ENCODE results near the gene KLF7. TPM values are rescaled to one million over a fixed set of nuclear protein-coding genes. Genes with fewer than 3 reads are reported as not detected.

The KLF7 gene
- total and polyA plus RNA-seq, 7 donors: 1.1 to 13.5 (median 5.4) TPM

GRCh38 chr2:207067473-207067872, 98.3 kb downstream of the KLF7 start:
- Histone ChIP-seq H3K27me3 (ENCODE audit: insufficient read depth in 3 of 3, low read length in 2 of 3) (no peaks in the 10 kb centered on the region), H3K4me3 (no peak overlapping the region), H3K36me3 (ENCODE audit: insufficient read depth in 1 of 2, low read depth in 1 of 2) (no peaks in the 10 kb centered on the region), H3K27ac (no peak overlapping the region), H3K4me1 (no peaks in the 10 kb centered on the region), H3K9me3 (no peaks in the 10 kb centered on the region)
- DNase-seq (no peak), ATAC-seq (no peak)
- 43 to 62% (median 62%) methylated on average over 5 of the region's 5 CpGs for WGBS, 3 donors
- no peak for TF ChIP-seq CTCF (IDR thresholded peaks at IDR 0.05)
- intact Hi-C loops (cut with DNase I): no loop called here

- Histone ChIP-seq H3K9me3 (no peaks in the 10 kb centered on the region), H3K27ac (no peak overlapping the region), H3K27me3 (ENCODE audit: insufficient read depth in 3 of 3, low read length in 2 of 3) (no peaks in the 10 kb centered on the region), H3K36me3 (ENCODE audit: insufficient read depth in 1 of 2, low read depth in 1 of 2) (no peaks in the 10 kb centered on the region), H3K4me1 (no peaks in the 10 kb centered on the region), H3K4me3 (no peak overlapping the region)
- no peak for TF ChIP-seq CTCF (IDR thresholded peaks at IDR 0.05)
- DNase-seq (no peak), ATAC-seq (no peak)
- intact Hi-C loops (cut with DNase I): no loop called here
- WGBS, 3 donors: 31 to 32% (median 32%) methylated on average over 3 of the region's 3 CpGs
Measured at GRCh38 chr2:207066791-207067460, 98.8 kb downstream of the KLF7 start.

- no peak for ATAC-seq
Measured at GRCh38 chr2:207066166-207066565, 99.6 kb downstream of the KLF7 start.

GRCh38 chr2:207064128-207064690, 101.5 kb downstream of the KLF7 start:
- no peak overlapping the region for H3K4me3 ChIP-seq
- no peaks in the 10 kb centered on the region for H3K27me3 ChIP-seq (ENCODE audit: insufficient read depth in 3 of 3, low read length in 2 of 3)
- no peak for ATAC-seq
- intact Hi-C loops (cut with DNase I): no loop called here
- H3K27ac ChIP-seq: no peak overlapping the region
- WGBS, 3 donors: 74 to 82% (median 78%) methylated on average over 11 of the region's 11 CpGs
- no peaks in the 10 kb centered on the region for H3K4me1 ChIP-seq
- no peak for TF ChIP-seq CTCF (IDR thresholded peaks at IDR 0.05)
- H3K9me3 ChIP-seq: no peaks in the 10 kb centered on the region
- no peaks in the 10 kb centered on the region for H3K36me3 ChIP-seq (ENCODE audit: insufficient read depth in 1 of 2, low read depth in 1 of 2)
- DNase-seq: no peak

More at GRCh38 chr2:207066166-207066565, 99.6 kb downstream of the KLF7 start:
- H3K27ac ChIP-seq: no peak overlapping the region
- intact Hi-C loops (cut with DNase I): no loop called here
- no peaks in the 10 kb centered on the region for H3K36me3 ChIP-seq (ENCODE audit: insufficient read depth in 1 of 2, low read depth in 1 of 2)
- WGBS, 3 donors: 17 to 33% (median 19%) methylated on average over 2 of the region's 2 CpGs
- no peak for DNase-seq
- no peaks in the 10 kb centered on the region for H3K4me1 ChIP-seq
- H3K27me3 ChIP-seq (ENCODE audit: insufficient read depth in 3 of 3, low read length in 2 of 3): no peaks in the 10 kb centered on the region
- no peak for TF ChIP-seq CTCF (IDR thresholded peaks at IDR 0.05)
- H3K4me3 ChIP-seq: no peak overlapping the region
- no peaks in the 10 kb centered on the region for H3K9me3 ChIP-seq

Data from psoas muscle (tissue), 8 donors.